Bone marrow (tissue), 2 donors: ENCODE data around the gene LHCGR.

ENCODE experiments used
- DNase-seq, 2 donors: peaks; one replicate each; lab custom pipeline; 2025; lab: John Stamatoyannopoulos, UW

Gene LHCGR

DNA sequence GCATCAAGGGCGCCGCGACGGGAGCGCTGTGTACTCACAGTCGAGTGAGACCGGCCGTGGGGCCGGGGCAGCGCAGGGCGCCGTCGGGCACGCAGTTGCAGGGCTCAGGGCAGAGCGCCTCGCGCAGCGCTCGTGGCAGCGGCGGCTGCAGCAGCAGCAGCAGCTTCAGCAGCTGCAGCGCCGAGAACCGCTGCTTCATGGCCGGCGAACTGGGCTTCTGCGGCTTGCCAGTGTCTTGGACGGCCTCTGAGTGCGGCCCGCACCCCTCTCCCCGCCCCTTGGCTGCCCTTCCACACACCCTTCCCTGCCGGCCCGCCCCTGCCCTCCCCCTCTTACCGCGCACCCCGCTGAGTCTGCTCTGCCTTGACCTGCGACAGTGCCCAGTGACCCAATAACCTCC lies at the start of gene LHCGR:
LHCGR (minus strand) TSS at position 252 of the 400 bp plus-strand sequence; CDS start at position 199, 53 bp downstream.
- no peak for DNase-seq

DNA sequence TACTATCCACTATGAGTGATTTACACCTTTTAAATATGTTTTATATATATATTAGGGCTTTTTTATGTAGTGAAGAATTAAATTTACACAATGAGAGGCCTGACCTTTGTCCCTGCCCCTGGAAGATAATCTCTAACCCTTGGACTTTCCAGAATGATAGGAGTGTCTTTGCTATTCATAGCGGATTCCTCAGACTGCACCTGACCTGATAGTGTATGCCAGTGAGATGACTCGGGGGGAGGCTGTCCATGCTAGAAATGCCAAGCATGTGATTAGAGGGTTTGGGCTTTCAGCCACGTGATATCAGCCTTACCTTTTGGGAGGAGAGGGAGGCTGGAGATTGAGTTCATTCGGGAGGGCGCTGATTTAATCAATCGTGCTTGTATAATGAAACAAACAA lies 44.1 kb upstream of the LHCGR start:
- DNase-seq = no peak

DNA sequence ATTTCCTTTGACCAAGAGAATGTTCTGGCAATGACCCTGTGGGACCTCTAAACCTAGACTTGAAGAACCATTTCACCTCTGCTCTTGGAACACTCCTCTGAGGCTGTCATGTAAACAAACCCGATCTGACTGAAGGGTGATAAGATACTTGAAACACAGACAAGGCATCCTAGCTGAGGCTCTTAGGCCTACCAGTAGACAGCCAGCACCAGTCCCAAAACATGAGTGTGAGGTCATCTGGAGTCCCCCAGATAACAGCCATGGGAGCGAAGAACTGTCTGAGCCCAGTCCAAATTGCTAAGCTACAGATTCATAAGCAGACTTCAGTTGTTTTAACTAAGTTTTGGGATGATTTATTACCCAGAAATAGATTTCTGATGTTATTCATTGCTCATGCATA lies 39.5 kb upstream of the LHCGR start:
- DNase-seq = no peak

DNA sequence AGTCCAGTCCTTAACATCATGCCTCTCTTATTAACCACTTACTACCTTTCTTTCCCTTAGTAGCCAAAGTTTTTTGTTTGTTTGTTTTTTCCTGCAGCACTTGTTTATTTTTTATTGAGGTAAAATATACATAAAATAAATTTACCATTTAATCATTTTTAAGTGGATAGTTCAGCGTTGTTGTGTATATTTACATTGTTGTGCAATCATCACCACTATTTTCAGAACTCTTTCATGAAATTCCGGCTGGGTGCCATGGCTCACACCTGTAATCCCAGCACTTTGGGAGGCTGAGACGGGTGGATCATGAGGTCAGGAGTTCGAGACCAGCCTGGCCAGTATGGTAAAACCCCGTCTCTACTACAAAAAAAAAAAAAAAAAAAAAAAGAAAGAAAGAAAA lies 38.1 kb upstream of the LHCGR start:
- DNase-seq = no peak

DNA sequence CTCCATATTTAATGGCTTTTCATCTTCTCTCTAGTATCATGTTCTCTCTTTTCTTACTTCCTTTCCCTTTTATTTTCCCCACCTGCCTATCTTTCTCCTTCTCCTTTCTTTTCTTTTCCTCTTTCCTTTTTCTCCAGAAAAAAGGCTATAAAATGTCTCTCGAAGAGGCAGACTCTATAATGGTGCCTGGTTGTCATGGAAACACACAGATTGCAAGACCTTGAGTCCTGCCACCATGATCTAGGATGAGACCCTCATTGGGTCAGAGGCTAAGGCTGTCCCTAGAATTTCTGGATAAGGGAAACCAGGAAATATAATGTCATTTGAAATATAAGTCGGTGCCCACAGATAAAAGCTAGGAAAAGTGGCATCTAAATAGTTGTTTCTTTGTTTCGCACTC lies 36.5 kb upstream of the LHCGR start:
- DNase-seq = no peak

DNA sequence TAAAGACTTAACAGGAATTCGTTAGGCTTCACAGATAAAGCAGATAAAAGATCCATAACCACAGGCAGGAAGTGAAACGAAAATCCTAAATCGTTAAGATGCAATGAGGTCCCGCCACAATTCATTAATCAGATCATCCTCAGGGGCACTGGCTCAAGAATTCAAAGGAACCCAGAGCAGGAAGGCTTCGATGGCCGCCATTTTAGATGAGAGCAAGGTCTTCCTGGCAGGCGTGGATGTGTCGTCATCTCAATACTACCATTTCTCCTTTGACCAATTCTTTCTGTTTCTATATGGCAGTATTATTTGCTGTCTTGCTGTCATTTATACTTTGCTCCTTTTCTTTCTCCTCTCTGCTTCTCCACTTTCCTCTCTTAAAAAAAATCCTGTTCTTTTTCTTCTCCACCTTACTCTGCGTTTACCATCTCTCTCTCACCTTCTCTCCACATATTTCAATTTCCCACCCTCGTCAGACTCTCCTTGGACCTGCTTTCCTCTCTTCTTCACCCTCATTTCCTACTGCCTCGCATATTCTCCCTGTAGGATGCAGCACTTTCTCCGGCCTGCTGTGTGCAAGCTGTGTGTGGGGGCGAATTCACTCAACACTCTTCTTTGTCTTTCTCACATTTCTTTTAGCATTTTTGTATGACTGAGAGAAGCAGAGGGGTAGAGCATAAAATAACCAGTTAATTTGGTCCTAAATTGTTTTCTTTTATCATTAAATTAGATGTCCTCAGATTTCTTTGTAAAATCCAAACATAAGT lies 35.1 kb upstream of the LHCGR start:
- no peak for DNase-seq

DNA sequence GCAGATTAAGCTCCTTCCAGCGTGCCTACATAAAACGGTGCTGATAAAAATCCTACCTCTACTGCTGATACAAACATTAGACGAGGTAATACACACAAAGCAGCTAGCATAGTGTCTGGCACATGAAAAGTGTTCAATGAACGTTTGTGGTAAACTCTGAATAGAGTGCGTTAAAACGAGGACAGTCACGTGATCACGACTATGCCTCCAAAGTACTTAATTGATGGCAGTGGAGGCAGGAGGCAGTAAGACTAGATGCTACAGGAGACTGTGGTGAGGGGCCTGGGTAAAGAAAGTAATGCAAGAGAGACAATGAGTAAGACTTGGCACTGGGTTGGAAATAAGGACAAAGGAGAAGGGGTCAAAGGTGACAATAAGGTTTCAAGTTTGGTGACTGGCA lies 32.1 kb upstream of the LHCGR start:
- no peak for DNase-seq

DNA sequence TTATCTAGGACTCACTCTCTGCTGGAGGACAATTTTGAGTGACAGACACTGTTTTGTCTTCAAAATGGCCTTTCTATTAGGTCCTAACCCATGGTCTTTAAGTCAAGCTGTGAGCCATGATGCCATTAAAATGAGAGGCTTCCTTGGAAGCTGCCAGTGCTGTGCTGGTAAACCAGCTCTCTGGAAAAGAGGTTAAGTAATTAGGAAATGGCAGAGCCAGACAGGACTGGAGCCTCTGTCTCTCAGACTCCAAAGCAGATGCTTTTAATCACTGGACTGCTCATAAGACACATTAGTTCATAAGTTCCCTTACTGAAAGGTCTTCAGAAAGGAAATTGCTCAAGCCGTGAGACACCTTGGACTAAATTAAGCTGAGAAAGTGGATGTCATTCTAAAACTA lies 25.8 kb upstream of the LHCGR start:
- DNase-seq = no peak

DNA sequence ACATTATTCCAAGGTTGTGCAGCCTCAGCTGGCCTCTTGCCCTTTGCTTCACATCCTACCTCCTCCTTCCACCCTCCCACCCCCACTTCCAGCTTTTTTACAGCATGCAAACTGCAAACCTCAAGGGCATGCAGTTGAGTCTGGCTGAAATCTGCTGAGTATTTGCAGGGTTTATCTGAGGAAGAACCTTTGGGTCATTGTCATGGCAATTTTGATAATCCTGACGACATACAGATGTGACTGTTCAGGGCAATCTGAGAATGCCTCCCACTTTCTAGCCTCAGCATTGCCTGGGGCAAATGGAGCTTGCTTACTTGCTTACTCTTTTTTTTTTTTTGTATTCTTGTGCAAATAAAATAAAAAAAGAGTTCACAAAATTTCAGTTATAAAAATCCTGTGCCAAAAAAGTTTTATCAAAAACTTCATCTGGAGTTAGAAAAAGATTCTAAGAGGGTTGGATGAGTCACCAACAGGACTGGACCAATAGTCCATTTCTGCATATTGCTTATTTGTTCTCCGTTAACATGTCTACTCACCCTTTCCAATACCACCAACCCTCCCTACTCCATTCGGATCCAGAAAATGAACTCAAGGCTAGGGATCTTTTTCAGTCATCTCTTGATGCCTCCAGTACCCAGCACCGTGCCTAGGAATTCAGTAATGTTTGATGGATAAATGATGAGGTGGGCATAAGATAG lies 23.6 kb upstream of the LHCGR start:
- DNase-seq = no peak

DNA sequence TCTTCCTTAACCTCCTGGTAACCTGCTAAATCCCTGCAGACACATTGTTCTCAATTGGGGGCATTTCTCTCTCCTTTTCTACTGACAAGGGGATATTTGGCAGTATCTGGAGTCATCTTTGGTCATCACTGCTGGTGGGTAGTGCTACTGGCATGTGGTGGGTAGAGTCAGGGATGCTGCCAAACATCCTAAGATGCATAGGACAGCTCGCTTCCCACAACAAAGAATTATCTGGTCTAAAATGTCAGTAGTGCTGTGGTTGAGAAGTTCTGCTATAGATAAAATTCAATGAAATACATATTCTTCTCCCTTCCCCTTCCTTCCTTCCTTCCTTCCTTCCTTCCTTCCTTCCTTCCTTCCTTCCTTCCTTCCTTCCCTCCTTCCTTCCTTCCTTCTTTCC lies 18.7 kb upstream of the LHCGR start:
- no peak for DNase-seq

DNA sequence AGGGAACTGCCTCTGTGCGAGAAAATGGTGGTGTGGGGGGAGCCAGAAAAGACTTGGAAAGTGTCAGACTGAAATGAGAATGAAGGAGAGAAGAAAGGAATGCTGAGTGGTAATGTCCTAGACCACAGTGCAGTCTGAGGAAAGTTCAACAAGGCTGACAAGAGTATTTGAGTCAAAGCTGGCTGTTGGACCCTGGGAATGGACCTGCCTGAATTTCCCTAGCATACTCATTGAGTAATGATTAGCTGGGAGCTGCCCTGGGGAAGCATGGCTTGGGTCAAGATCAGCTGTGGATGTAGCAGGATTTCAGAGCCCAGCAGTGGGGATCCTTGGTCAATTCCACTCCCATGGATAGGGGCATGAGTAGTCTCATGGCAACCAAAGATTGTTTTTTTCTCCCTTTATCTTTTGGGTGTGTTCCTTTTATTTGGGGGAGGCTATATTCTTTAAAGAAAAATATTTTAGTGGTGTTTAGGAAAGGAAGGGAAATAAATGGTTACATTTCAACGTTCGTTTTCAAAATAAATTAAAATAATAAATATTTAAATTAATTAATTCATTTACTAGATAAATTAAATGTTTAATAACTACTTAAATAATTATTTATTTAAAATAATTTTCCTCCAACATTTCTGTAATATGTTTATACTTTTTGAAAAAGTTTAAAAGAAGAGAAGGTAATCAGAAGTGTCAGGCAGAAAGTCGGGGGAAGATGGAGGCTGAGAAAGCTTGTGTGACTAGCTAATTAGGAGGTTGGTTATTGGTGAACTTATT lies 15.9 kb upstream of the LHCGR start:
- no peak for DNase-seq

DNA sequence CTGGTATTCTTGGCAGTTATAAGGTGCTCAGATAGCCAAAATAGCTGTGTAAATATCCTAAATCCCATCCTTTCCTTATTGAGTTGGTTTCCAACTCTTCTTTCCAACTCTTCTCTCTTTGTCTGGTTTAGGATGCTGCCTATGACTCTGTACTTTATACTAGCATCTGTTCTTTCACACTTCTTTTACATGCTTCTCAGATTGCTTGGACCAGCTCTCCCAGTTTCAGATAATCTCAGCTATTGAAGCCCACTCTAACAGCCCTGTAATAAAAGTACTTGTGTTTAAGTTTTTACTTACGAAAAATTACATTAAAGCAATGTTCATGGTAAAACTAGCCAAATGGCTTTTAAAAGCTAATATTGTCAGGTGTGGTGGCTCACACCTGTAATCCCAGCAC lies 14.7 kb upstream of the LHCGR start:
- no peak for DNase-seq

DNA sequence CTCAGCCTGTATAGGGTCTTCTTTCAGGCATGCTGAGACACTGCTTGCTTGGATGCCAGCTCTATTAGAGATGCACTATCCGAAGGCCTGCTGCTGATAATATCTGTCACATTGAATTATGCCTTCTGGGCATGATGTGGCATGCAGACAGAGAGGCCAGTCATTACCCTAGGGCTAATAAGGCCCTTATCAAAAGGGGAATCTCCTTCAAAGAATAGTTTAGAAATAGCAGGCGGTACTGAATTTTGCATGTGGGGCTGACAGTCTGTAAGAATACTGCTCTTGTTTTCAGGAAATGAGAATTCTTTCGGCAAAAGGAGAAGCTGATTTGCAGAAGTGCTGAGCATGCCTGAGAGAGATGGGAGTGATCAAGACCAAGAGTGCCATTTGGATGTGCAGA lies 13.1 kb upstream of the LHCGR start:
- no peak for DNase-seq

DNA sequence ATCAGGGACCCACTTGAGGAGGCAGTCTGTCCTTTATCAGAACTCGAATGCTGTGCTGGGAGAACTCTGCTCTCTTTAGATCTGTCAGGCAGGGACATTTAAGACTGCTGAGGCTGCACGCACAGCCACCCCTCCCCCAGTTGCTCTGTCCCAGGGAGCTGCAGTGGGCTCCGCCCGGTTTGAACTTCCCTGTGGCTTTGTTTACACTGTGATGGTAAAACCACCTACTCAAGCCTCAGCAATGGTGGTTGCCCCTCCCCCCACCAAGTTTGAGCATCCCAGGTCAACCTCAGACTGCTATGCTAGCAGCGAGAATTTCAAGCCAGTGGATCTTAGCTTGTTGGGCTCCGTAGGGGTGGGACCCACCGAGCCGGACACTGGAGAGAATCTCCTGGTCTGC lies 11.8 kb upstream of the LHCGR start:
- no peak for DNase-seq

DNA sequence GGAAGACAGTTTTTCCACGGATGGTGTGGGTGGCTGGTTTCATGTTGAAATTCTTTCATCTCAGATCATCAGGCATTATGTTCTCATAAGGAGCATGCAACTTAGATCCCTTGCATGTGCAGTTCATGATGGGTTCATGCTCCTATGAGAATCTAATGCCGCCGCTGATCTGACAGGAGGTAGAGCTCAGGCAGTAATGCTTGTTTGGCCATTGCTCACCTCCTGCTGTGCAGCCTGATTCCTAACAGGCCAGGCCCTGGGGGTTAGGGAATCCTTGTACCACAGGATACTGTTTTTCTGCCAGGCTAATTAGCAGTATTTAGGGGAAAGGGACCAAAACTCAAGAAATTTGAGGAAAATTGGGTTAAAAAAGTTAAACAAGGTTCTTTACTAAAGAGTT lies 5.3 kb upstream of the LHCGR start:
- DNase-seq = no peak

DNA sequence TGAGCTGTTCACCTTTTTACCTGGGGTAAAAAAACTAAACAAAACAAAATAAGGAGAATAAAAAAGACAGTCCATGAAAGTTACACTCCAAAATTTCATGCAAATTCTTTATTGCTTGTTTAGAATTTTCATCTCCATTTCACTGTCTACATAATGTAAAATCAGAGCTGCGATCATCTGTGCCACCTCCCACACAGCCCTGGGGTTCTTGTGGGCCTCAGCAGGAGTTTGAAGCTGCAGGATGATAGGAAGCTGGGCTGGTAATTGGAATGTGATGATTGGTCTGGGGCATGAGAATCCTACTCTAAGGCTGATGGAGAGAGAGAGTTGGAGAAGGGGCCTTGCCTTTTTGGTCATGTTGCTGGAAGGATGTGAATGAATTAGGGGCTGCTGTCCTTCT lies 4.2 kb upstream of the LHCGR start:
- DNase-seq = no peak

DNA sequence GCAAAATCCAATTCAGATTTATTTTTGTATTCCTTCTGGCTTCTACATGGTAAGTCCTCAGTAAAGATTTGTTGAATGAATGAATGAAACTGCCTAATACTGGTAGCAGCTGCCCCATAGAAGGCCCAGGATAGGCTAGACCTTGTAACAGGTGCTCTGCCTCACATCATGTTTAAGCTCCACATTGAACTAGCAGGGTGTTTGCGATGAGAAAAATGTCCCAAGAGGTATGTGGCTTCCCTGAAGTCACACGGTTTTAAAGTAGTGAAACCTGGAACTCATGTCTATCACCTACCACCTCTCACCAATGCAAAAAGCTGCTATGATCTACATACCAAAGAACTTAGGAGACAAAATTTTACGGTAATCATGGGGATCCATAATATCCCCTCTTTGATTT lies 765 bp upstream of the LHCGR start:
- no peak for DNase-seq

DNA sequence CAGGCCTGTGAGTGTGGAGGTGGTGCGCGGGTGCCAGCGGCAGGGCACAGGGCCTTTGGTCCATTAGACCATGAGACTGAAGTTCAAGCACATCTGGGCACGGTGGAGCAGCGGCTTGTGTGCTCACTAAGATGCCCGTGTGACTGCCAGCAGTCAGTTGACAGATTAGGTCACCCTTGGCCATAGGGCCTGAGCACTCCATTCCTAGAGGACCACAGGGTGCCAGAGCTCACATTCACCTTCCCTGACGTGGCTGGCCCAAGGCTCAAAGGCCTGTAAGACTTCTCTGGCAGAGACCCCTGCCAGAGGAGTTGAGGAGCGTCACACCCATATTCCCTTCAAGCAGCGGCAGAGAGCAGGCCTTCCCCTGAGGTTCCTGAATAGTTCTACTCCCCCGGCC lies 650 bp downstream of the LHCGR start:
- no peak for DNase-seq

DNA sequence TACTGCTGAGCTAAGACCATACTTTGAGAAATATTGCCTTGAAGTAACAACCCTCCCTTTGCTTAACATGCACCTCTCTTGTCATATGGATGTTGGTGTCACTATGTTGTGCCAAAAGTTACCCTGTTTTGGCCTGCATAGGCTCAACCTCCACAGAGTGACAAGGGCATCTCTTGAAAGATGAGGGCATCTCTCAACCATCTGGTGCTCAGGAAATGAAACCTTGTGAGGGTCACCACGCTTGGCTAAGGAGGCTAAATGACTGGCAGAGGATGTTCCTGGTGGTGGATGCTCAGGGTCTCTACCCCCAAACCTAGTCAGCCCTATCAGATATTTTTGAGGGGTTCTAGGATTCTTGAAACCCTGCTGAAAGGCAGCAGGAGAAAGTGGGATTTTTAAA lies 2.3 kb downstream of the LHCGR start:
- no peak for DNase-seq

DNA sequence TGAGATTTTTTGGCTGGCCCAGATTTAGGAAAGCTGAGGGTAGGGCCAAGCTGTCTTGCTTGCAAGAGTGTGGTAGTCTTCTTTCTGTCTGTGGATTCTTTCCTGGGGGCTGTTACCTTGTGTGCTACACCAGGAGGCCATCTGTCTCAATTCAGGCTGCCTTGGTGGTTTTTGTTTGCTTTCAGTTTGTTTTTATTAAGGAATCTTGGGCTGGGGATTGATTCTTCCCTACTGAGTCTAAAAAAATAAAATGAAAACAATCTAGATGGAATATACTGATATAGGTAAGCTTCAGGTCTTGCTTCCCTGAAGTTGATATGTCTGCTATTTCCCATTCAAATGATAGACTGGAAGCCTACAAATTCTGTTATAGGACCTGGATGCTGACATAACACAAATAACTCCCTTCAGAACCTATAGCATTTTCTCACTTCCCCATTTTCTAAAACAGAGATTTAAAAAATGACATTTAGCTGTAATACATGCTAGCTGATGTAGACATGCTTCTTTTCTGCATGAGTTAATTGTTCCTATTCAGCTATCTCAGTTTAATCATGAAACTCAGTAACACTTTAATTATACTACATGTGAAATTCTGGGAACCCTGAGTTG lies 5.3 kb downstream of the LHCGR start:
- no peak for DNase-seq

DNA sequence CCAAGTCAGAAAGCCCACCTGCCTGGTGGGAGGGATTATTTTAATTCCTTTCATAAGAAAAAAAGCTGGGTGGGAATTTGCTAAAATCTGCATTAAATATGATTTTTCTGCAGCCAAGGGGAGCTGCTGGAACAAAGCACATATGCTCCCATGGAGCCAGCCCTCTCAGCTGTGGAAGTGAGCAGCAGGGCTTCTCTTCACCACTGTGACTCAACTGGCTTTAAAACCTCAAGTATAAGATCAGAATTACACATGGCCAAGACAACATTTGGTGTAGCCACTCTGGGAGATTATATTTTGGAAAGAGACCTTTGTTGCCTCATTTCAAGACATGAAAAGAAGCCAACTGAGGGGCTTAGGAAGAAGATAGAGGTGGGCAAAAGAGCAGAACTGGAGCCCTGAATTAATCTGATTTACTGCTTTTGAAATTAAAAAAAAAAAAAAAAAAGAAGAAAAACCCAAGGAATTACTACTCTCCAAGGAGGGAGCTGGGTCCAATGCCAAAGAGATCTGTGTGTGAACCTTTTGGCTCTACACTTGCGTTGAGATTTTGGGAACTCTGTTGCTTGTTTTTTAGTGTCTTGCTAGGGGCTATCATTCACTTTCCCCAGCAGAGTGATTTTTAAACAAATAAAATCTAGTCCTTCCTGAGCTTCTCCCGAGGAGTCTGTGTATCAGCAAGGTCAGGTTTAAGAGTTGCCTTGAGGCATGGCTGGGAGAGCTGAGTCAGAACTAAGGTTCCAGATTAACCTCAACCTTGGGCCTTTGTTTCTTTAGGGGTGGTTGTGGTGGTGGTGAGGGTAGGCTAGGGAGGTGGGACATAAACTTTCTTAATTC lies 6.0 kb downstream of the LHCGR start:
- no peak for DNase-seq

DNA sequence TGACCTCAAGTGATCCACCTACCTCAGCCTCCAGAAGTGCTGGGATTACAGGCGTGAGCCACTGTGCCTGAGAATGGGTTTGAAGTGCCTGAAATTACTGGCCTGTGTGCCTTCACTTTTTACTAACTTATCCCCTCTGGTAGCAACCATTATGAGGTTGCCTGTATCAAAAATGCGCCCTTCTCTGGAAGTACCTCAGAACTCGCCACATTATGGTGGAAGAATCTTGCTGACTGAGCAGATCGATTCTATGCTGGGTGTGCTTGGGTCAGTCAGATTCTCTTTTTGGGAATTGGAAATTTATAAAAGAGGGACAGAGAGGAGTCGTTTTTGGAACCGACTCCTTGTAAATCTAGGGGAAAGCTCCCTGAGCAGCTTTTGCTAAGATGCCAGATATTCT lies 8.2 kb downstream of the LHCGR start:
- DNase-seq = no peak
